Activated naive CD8-positive, alpha-beta T cell treated with anti-CD3 and anti-CD28 coated beads, Interleukin-2, amount 50 U/mL, for 16 hours (primary cell): ENCODE data around the gene C5orf58.
"Not testable (repeated sequence)": the region's sequence is repeated elsewhere in the genome, so short reads cannot be mapped to it uniquely, and the experiment has no call there.

Experiments used
- DNase-seq: peaks from one replicate; pipeline ENCODE4 v3.0.0-alpha.2; 2020; ENCODE audit warnings: low read depth, low spot score

Gene C5orf58

GRCh38 chr5:170223906-170224305, 8.9 kb upstream of the C5orf58 start:
- no peak for DNase-seq

DNA sequence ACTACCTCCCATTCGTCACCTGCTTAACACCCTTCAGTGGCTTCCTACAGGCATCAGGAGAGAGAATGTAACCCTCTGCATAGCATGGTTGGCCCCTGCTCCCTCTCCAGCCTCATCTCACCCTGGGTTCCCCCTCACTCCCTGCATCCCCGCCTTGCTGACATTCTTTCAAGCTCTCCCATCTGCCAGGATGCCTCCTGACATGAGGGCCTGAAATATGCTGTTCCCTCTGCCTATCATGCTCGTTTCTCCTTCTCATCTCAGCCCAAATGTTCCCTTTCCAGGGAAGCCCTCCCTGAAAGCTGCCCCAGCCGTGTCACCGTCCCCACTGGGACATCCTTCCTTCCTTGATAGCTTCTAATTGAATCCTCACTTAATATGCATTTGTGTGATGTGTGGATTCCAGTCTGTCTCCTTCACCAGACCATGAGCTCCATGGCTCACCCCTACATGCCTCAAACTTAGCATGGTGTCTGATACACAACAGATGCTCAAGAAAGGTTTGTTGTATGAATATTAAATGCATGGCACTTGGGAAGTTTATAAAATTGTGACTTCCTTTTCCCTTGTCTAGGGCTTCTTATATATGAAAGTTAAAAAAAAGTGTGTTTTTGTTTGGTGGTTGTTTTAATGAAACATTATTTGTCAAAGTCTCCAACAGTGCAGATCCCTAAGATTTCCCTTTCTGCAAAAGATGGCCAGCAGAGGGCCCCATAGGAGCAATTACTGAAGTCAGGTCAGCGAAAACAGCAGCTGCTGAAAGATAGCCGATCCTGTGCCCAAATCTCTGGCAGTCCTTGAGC, 7.3 kb upstream of the C5orf58 start:
- peak; percentile 57 for DNase-seq

GRCh38 chr5:170226129-170226615, 6.6 kb upstream of the C5orf58 start:
- DNase-seq = no peak

DNA sequence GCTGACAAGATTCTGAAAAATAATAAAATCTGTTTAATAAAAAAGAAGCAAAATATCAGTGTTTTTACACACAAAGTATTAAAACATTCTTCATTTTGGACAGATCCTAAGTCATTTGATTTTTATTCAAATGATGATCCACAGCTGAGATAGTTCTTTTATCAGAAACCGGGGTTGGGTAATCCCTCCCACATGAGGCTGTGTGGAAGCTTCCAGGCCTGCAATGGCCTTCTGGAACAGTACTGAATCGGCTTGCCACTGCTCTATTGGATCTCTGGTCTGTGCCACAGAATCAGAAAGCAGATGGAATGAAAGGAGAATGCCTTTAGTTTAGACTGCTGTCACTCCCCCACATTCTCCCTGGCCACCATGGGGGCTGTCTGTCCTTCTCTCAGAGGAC, 6.1 kb upstream of the C5orf58 start:
- DNase-seq = no peak

GRCh38 chr5:170228762-170229435, 3.9 kb upstream of the C5orf58 start:
- no peak for DNase-seq

- no peak for DNase-seq
Measured at GRCh38 chr5:170233358-170233892, 640 bp downstream of the C5orf58 start.

GRCh38 chr5:170235876-170236864, 3.4 kb downstream of the C5orf58 start:
- DNase-seq = no peak

- no peak for DNase-seq
Measured at GRCh38 chr5:170238456-170239196, 5.8 kb downstream of the C5orf58 start.

- DNase-seq = not testable (repeated sequence)
Measured at GRCh38 chr5:170245436-170245835, 12.7 kb downstream of the C5orf58 start.

- no peak for DNase-seq
Measured at GRCh38 chr5:170246126-170246870, 13.5 kb downstream of the C5orf58 start.

GRCh38 chr5:170247363-170247762, 14.6 kb downstream of the C5orf58 start:
- no peak for DNase-seq

- DNase-seq = no peak
Measured at GRCh38 chr5:170248172-170248930, 15.6 kb downstream of the C5orf58 start.

- not testable (repeated sequence) for DNase-seq
Measured at GRCh38 chr5:170248931-170249227, 16.1 kb downstream of the C5orf58 start.

DNA sequence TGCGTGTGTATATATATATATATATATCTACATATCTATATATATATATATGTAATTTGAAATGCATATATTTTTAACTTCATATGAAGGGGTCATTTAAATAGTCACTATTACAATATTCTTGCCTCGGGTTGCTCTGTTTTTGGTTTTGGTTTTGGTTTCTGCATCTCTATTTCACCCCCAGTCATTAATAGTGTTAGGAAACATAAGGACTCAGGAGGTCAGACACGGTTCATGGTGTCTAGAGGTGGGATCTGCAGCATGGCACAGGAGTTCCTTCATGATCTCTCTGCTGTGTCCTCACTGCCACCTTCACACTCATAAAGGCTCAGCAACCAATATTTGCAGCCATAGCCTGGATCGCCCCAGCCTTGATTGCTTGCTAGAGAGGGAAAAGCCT, 16.6 kb downstream of the C5orf58 start:
- no peak for DNase-seq

- DNase-seq = no peak
Measured at GRCh38 chr5:170250810-170251317, 18.1 kb downstream of the C5orf58 start.

GRCh38 chr5:170251462-170251861, 18.7 kb downstream of the C5orf58 start:
- DNase-seq = no peak

GRCh38 chr5:170252109-170252508, 19.3 kb downstream of the C5orf58 start:
- no peak for DNase-seq

GRCh38 chr5:170252720-170253350, 20.1 kb downstream of the C5orf58 start:
- no peak for DNase-seq

- peak; percentile 42 for DNase-seq
Measured at GRCh38 chr5:170254056-170254455, 21.3 kb downstream of the C5orf58 start.
